Measurements from ENCODE around the gene TCFL5.
A peak's percentile ranks its signal among the peaks of the same experiment; 100 is the strongest.

Gene TCFL5

DNA sequence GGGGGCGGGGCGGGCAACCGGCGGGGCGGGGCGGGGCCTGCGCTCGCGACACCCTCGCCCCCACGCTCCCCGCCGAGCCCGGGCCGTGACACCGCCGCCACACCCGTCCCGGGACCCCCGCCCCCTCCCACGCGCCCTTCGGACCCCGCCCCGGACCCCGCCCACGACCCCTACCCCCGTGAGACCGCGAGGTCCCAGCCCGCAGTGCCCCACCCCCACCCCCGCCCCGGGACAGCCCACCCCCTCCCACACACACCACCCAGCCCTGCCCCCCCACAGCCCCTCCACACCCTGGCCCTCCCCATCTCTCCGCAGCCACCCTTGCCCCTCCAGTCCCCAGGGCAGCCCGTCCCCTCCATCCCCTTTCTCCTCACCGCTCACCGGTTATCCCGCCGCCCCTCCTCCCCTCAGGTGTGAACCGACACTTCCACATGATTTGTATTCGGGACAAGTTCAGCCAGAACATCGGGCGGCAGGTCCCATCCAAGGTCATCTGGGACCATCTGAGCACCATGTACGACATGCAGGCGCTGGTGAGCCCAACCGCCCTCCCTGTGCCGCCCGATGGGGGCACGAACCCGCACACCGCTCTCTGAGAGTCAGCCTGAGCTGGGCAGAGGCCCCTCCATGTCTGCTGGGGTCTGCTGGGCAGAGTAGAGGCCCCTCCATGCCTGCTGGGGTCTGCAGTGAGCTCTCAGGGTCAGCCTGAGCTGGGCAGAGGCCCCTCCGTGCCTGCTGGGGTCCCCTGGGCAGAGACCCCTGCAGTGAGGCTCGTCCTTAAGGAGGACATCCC lies 64.7 kb downstream of the TCFL5 start:
- H3K9me3 Mint-ChIP-seq = no peaks in the 10 kb centered on the region
- H3K36me3 Mint-ChIP-seq (ENCODE audit: low read depth) = peaks cover 43% of the 10 kb centered on the region
- peak overlapping the region; percentile 91 for H3K27ac Mint-ChIP-seq
- peaks cover 40% of the 10 kb centered on the region for H3K4me1 Mint-ChIP-seq (ENCODE audit: low read depth)
- peak overlapping the region; percentile 82 for H3K4me3 Mint-ChIP-seq
- no peaks in the 10 kb centered on the region for H3K27me3 Mint-ChIP-seq
- DNase-seq = no peak

- Mint-ChIP-seq H3K4me1 (ENCODE audit: low read depth) (peaks cover 48% of the 10 kb centered on the region), H3K27ac (peak overlapping the region; percentile 95), H3K9me3 (no peaks in the 10 kb centered on the region), H3K36me3 (ENCODE audit: low read depth) (peaks cover 28% of the 10 kb centered on the region), H3K27me3 (no peaks in the 10 kb centered on the region), H3K4me3 (peak overlapping the region; percentile 76)
- DNase-seq = peak; percentile 84
These were observed 66.4 kb downstream of the TCFL5 start for GRCh38 chr20:62795023-62795761.

DNA sequence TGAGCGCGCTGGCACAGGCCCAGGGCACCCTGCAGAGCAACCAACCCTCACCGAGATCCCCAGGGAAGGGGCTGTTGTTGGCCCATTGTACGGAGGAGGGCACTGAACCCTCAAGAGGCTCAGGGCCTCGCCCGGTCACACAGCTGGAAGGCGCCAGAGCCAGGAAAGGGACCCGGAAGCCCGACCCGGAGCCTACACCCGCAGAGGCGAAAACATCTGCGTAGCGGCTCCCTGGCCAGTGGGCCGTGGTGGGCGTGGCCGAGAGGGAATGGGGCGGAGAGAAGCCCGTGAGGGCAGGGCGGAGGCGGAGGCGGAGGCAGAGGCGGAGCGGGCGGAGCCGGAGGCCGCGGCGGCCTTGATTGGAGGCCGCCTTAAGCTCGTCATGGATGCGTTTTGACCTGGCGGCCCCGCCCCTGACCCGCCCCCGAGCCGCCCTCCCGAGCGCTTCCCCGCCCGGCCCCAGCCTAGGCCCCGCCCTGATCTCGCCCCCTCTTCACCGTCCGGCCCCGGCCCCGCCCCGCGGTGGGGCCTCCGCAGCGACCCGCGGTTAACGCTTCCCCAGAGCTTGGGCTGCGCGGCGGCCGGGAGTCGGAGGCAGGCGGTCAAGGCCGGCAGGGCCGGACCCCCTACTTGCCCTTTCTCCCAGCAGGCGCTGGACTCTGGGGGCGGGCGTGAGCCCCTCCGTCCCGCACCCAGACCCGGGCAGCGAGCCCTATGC lies 67.5 kb downstream of the TCFL5 start:
- DNase-seq = peak; percentile 97
- no peaks in the 10 kb centered on the region for H3K9me3 Mint-ChIP-seq
- peaks cover 18% of the 10 kb centered on the region for H3K36me3 Mint-ChIP-seq (ENCODE audit: low read depth)
- H3K27me3 Mint-ChIP-seq = no peaks in the 10 kb centered on the region
- H3K27ac Mint-ChIP-seq = peak overlapping the region; percentile 95
- H3K4me1 Mint-ChIP-seq (ENCODE audit: low read depth) = peaks cover 46% of the 10 kb centered on the region
- peak overlapping the region; percentile 76 for H3K4me3 Mint-ChIP-seq

GRCh38 chr20:62793757-62794006 lies 67.9 kb downstream of the TCFL5 start:
- peak overlapping the region; percentile 81 for H3K27ac Mint-ChIP-seq
- DNase-seq = no peak
- no peaks in the 10 kb centered on the region for H3K9me3 Mint-ChIP-seq
- peak overlapping the region; percentile 59 for H3K4me3 Mint-ChIP-seq
- H3K36me3 Mint-ChIP-seq (ENCODE audit: low read depth) = peaks cover 13% of the 10 kb centered on the region
- no peaks in the 10 kb centered on the region for H3K27me3 Mint-ChIP-seq
- H3K4me1 Mint-ChIP-seq (ENCODE audit: low read depth) = peaks cover 46% of the 10 kb centered on the region

DNA sequence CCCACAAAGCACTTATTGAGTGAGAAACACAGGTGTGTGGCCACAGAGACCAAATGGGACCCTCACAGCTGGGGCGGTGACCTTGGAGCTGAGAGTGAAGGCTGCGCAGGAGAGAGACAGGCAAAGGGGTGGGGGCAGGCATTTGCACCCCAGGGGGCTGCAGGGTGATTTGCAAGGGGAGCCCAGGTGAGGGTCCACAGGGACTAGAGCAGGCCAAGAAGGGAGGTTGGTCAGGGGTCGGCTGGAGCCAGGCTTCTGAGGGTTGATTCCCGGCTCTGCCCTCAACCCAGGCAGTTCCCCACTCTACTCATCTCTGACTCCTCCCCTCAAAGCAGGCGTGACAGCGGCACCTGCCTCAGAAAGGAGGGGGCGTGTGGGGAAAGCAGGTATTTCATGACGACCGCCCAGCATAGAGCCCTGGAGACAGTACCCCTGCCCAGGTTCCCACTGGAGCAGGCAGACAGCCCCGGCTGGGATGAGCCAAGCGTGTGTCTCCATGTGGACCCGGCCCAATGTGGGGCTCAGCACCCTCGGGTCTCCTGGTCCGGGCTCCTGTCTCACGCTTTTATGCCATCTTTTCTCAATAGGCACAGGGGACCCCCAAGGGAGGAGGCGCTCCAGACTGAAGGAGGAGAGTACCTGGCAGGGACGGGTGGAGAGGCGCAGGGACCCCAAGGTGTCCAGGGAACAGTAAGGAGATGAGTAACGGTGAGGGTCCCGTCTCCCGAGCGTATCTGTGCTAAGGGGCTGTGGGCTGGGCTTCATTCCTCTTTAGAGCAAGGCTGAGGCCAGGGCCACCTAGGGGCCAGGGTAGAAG lies 68.5 kb downstream of the TCFL5 start:
- DNase-seq = no peak
- H3K9me3 Mint-ChIP-seq = no peaks in the 10 kb centered on the region
- H3K4me1 Mint-ChIP-seq (ENCODE audit: low read depth) = peaks cover 43% of the 10 kb centered on the region
- peak overlapping the region; percentile 59 for H3K4me3 Mint-ChIP-seq
- H3K27me3 Mint-ChIP-seq = no peaks in the 10 kb centered on the region
- peak overlapping the region; percentile 81 for H3K27ac Mint-ChIP-seq
- H3K36me3 Mint-ChIP-seq (ENCODE audit: low read depth) = peaks cover 7% of the 10 kb centered on the region

- H3K4me3 Mint-ChIP-seq = no peak overlapping the region
- H3K27ac Mint-ChIP-seq = no peak overlapping the region
These were observed 69.3 kb downstream of the TCFL5 start for GRCh38 chr20:62792182-62792939.

GRCh38 chr20:62791301-62792181 lies 70.1 kb downstream of the TCFL5 start:
- Mint-ChIP-seq H3K36me3 (ENCODE audit: low read depth) (no peaks in the 10 kb centered on the region), H3K4me1 (ENCODE audit: low read depth) (peaks cover 39% of the 10 kb centered on the region), H3K4me3 (no peak overlapping the region), H3K9me3 (no peaks in the 10 kb centered on the region), H3K27ac (no peak overlapping the region), H3K27me3 (no peaks in the 10 kb centered on the region)
- peak; percentile 82 for DNase-seq

More at GRCh38 chr20:62792182-62792939, 69.3 kb downstream of the TCFL5 start:
- Mint-ChIP-seq H3K36me3 (ENCODE audit: low read depth) (no peaks in the 10 kb centered on the region), H3K4me1 (ENCODE audit: low read depth) (peaks cover 40% of the 10 kb centered on the region), H3K27me3 (no peaks in the 10 kb centered on the region), H3K9me3 (no peaks in the 10 kb centered on the region)
- DNase-seq = no peak
